HepG2 (cell line): ENCODE data around the gene HABP2.

Experiments
- EP300 ChIP-seq, 3 experiments: sonication (generic) in 1 of 3; formaldehyde crosslinking in 1 of 3; IDR thresholded peaks; 2 replicates each; pipeline versions ENCODE4 v1.5.1 to v1.6.1; 2011 to 2020; ENCODE audit warnings: low read depth in 2 of 3, low read length in 2 of 3, borderline replicate concordance in 1 of 3, improper control_type of control experiment in 1 of 3, mild to moderate bottlenecking in 1 of 3, missing genetic modification reagents in 1 of 3, moderate library complexity in 1 of 3
- HOXA3 ChIP-seq: sonication (generic); formaldehyde crosslinking; IDR thresholded peaks from 2 replicates; pipeline ENCODE4 v1.5.0; 2020; ENCODE audit warnings: missing genetic modification reagents
- MED1 ChIP-seq: sonication (generic); formaldehyde crosslinking; IDR thresholded peaks from 2 replicates; pipeline ENCODE4 v1.4.0; 2020; ENCODE audit warnings: missing genetic modification reagents
- ZMYM2 ChIP-seq: sonication (generic); formaldehyde crosslinking; IDR thresholded peaks from 2 replicates; pipeline ENCODE4 v1.8.0; 2022; ENCODE audit warnings: mild to moderate bottlenecking, missing genetic modification reagents
- TF ChIP-seq, protein P1 (sequence below): sonication (generic); formaldehyde crosslinking; IDR thresholded peaks from 2 replicates; pipeline ENCODE4 v1.5.0; 2020; ENCODE audit warnings: missing genetic modification reagents

DNA sequence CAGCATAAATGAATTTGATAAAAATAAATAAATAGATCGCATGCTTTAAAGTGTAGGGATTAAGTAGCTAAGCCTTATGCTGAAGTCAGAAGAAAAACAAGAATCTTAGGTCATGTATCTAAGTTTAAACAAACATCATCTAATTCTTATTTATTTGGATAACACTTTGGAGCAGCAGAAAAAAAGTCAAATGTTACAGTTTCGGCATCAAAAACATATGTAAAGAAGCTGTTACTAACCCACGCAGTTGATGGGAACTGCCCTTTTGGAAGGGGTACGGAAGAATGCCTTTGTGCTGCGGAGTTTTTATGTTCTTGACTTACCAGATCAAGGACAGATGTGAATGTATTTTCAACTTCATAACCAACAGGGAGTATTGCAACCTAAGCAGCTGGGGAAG is 37.3 kb upstream of the HABP2 start:
- TF ChIP-seq MED1 (CRISPR knock-in tag) (no peak), HOXA3 (CRISPR knock-in tag) (no peak), ZMYM2 (no peak), EP300 (IDR thresholded peaks at IDR 0.05; ENCODE audit: low read depth in 2 of 2, low read length in 2 of 2) (no peak), EP300 (CRISPR knock-in tag; IDR thresholded peaks at IDR 0.05; ENCODE audit: borderline replicate concordance) (no peak)
- TF ChIP-seq, protein P1, sequence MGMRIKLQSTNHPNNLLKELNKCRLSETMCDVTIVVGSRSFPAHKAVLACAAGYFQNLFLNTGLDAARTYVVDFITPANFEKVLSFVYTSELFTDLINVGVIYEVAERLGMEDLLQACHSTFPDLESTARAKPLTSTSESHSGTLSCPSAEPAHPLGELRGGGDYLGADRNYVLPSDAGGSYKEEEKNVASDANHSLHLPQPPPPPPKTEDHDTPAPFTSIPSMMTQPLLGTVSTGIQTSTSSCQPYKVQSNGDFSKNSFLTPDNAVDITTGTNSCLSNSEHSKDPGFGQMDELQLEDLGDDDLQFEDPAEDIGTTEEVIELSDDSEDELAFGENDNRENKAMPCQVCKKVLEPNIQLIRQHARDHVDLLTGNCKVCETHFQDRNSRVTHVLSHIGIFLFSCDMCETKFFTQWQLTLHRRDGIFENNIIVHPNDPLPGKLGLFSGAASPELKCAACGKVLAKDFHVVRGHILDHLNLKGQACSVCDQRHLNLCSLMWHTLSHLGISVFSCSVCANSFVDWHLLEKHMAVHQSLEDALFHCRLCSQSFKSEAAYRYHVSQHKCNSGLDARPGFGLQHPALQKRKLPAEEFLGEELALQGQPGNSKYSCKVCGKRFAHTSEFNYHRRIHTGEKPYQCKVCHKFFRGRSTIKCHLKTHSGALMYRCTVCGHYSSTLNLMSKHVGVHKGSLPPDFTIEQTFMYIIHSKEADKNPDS (CRISPR knock-in tag), result no peak
